Prostate gland (tissue), 2 donors: ENCODE results near the gene SHC3.

ENCODE experiments used
- POLR2A ChIP-seq: fragments of 450-650 bp; IDR thresholded peaks from one replicate; pipeline ENCODE4 v1.6.1; 2016; ENCODE audit warnings: antibody characterized with exemption, mild to moderate bottlenecking
- POLR2AphosphoS5 ChIP-seq: sonication (generic); formaldehyde crosslinking; IDR thresholded peaks from one replicate; pipeline ENCODE4 v1.6.1; 2017; ENCODE audit warnings: antibody characterized with exemption
- TF ChIP-seq, protein P1 (sequence below), 4 experiments: fragments of 200-600 bp in 2 of 4; fragments of 450-650 bp in 2 of 4; sonication (generic) in 2 of 4; IDR thresholded peaks; 1 replicate in 3 of 4; 2 replicates in 1 of 4; pipeline ENCODE4 v1.5.1; 2016 to 2019; ENCODE audit warnings: antibody characterized with exemption in 4 of 4, mild to moderate bottlenecking in 2 of 4, moderate library complexity in 2 of 4

DNA sequence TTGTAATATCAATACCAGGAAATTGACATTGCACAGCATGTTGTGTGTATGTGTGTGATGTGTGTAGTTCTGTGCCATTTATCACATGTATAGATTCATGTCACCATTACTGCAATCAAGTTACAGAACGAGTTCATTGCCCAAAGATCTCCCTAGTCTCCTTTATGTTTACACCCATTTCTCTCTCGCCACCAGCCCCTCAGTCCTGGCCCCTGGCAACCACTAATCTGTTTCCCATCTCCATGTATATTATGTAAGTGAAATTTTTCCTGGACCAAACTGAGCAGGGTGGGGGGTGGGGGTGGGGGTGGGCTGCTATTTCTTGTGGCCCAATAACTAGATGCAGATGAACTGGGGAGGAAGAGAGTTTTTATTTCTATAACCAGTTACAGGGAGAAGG lies 198.8 kb downstream of the SHC3 start:
- TF ChIP-seq, protein P1, sequence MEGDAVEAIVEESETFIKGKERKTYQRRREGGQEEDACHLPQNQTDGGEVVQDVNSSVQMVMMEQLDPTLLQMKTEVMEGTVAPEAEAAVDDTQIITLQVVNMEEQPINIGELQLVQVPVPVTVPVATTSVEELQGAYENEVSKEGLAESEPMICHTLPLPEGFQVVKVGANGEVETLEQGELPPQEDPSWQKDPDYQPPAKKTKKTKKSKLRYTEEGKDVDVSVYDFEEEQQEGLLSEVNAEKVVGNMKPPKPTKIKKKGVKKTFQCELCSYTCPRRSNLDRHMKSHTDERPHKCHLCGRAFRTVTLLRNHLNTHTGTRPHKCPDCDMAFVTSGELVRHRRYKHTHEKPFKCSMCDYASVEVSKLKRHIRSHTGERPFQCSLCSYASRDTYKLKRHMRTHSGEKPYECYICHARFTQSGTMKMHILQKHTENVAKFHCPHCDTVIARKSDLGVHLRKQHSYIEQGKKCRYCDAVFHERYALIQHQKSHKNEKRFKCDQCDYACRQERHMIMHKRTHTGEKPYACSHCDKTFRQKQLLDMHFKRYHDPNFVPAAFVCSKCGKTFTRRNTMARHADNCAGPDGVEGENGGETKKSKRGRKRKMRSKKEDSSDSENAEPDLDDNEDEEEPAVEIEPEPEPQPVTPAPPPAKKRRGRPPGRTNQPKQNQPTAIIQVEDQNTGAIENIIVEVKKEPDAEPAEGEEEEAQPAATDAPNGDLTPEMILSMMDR (IDR thresholded peaks at IDR 0.05), result no peak
- TF ChIP-seq POLR2AphosphoS5, result no peak
- TF ChIP-seq POLR2A, result no peak
